ENCODE data around the gene SELENON.

- TF ChIP-seq CTCF (conservative IDR thresholded peaks at IDR 0.05; ENCODE audit: low read depth, low read length) (no peak), USF2 (IDR thresholded peaks at IDR 0.05; ENCODE audit: low read depth, low read length) (no peak), POLR2A (IDR thresholded peaks at IDR 0.05; ENCODE audit: low read depth, low read length) (no peak), CHD1 (IDR thresholded peaks at IDR 0.05; ENCODE audit: low read depth, low read length) (no peak), RCOR1 (IDR thresholded peaks at IDR 0.05; ENCODE audit: insufficient replicate concordance, low read length) (no peak), CEBPB (IDR thresholded peaks at IDR 0.05; ENCODE audit: low read depth, low read length) (no peak)
These were observed 15.5 kb downstream of the SELENON start for GRCh38 chr1:25815208-25816111.
